HG03571 (cell line): Measurements from ENCODE around the gene GFOD1.
"Not testable (repeated sequence)": the region's sequence is repeated elsewhere in the genome, so short reads cannot be mapped to it uniquely, and the experiment has no call there.

Experiments
- ATAC-seq: cut with Tn5 transposase; IDR thresholded peaks from one replicate; pipeline ENCODE4 v1.9.1; 2021; ENCODE audit not compliant: unreplicated experiment

Gene GFOD1

DNA sequence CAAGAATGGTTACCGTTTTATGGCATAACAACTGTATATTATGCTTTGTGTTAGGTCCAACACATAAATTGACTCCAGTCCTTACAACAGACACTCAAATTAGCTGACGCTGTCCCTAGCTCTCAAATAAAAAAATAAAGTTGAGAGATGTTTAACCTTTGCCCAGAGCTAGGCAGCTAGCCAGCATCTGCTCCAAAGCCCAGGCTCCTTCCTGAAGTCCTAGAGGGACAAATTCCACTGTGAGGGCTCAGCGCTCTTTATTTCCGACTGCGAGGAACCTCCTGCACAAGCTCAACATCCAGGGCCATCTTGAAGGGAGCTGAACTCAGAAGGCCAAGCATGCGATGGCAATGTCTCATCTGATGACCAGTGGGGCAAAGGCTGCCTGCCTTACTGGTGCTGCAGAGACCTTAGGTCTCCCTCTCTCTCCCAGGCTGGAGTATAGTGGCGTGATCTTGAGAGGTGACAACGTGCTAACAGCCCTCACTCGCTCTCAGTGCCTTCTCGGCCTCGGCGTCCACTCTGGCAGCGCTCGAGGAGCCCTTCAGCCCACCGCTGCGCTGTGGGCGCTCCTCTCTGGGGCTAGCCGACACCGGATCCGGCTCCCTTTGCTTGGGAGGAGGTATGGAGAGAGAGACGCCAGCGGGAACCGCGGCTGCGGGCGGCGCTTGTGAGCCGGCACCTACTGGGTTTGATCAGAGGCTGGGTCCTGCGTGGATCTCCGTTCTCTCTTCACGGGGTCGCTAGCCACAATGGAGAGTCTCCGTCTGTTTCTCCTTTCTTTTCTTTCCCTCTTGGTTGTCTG lies 24.7 kb upstream of the GFOD1 start:
- ATAC-seq = no peak

DNA sequence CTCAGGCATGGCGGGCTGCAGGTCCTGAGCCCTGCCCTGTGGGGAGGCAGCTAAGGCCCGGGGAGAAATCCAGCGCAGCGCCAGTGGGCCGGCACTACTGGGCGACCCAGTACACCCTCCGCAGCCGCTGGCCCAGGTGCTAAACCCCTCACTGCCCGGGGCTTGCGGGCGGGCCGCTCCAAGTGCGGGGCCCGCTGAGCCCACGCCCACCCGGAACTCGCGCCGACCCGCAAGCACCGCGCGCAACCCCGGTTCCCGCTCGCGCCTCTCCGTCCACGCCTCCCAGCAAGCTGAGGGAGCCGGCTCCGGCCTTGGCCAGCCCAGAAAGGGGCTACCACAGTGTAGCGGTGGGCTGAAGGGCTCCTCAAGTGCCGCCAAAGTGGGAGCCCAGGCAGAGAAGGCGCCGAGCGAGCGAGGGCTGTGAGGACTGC lies 23.8 kb upstream of the GFOD1 start:
- not testable (repeated sequence) for ATAC-seq

DNA sequence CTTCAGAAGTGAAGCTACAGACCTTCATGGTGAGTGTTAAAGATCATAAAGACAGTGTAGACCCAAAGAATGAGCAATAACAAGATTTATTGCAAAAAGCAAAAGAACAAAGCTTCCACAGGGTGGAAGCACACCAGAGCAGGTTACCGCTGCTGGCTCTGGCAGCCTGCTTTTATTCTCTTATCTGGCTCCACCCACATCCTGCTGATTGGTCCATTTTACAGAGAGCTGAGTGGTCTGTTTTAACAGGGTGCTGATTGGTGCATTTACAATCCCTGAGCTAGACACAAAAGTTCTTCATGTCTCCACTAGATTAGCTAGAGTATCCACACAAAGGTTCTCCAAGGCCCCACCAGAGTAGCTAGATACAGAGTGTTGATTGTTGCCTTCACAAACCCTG lies 23.0 kb upstream of the GFOD1 start:
- ATAC-seq = not testable (repeated sequence)

DNA sequence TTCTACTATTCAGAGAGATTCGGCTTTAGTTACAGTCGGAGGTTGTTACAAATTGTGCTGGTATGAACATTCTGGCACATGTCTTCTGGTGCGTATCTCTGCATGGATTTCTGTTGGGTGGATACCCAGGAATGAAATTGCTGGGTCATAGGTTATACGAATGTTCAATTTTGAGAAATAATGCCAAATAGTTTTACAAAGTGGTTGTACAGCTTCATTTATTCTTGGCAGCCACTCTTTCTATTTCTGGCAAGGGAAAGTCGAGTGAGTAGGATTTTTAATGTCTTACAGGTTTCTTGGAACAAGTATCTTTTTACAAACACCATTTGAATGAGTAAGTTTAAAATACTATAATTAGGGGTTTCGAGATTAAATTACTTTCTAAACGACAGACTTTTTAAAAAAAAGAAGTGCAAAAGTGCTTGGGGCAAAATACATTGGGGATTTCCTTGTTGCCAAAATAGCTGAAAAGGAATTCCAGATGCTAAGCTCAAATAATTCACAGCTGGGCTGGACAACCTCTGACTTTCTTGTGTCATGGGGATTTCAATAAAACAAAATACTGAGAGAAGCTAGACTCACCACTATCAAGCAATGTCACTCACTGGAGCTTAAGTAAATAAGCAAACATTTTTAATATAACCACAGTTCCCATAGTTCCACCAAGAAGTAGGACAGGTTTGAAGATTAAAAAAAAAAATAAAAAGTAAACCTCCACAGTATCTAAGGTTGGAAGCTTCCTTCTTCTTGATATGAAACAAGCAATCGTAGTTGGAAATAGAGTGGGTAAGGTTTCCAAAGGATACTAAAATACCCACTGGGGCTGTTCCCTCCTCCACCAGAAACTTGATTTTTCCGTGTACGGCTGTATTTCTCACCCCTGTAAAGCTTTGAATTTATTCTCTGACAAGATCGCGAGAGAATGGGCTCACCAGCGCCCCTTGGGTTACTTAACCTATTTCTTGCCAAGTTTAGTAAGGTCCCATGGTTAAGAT lies 21.6 kb upstream of the GFOD1 start:
- ATAC-seq = no peak

DNA sequence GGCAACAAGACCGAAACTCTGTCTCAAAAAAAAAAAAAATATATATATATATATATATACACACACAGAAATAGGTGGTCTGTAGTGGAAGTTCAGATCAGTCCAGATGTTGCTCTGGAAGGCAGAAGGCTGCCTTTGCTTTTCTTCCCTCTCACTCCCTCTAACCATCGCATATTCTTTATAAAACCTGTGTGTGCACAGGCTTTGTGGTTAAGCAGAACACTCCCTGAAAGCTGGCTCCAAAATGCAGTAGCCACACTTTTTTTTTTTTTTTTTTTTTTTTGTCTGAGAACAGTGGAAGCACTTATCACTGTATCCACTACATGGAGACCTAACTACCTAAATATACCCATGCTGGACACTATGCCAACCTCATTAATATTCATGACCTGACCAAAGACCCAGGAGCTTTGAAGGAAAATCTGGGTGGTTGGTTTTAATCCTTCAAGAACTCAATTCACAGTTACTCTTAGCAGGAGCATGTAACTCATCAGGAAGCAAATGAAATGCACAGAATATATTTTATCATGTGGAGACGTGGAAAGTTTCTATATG lies 20.0 kb upstream of the GFOD1 start:
- ATAC-seq = no peak

DNA sequence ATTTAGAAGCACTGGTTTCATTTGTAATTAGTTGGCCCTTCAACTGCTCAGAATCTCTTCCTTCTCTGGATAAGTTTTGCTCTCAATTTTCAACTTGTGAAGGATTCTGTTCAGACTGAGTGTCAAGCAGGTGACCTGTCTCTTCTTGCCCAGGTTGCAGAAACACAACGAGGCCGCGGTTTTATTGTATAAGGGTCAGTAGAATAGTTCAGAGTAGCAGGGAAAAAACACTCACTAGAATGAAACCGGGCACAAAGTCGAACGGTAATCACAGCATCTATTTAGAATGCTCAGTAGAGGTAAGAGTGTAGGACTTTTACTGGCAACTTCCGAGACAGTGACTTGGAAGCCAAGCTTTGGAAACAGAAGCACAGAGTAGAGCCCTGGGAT lies 17.9 kb upstream of the GFOD1 start:
- ATAC-seq = no peak

DNA sequence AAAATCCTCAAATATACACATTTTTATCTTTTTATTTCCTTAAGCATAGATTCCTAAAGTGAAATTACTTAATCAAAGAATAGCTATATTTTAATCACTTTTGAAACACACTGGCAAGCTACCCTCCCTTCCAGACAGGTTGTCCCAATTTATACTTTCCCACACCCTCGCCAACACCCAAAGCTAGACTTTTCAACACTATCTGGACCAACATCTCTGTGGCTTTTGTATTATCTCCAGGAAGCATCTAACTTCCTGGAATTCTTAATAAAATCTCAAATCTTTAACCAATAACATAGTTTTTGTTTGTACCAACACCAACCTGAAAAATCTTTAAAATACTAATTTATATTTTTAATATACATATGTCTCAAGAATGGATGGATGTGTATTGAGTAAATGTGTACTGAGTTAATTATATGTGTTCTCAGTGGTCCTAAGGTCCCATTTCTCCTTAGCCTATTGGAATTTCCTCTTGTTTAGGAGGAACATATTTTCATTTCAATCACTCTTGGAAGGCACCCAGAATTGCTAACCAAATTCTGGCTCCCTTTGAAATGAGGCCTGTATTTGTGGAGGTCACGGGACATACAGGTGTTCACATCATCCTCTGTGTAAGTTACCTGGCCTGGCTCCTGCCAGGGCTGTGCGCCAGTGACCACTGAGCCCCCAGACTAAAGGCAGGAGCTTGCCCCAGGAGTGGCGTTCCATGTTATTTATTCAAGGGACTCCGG lies 17.4 kb upstream of the GFOD1 start:
- no peak for ATAC-seq

DNA sequence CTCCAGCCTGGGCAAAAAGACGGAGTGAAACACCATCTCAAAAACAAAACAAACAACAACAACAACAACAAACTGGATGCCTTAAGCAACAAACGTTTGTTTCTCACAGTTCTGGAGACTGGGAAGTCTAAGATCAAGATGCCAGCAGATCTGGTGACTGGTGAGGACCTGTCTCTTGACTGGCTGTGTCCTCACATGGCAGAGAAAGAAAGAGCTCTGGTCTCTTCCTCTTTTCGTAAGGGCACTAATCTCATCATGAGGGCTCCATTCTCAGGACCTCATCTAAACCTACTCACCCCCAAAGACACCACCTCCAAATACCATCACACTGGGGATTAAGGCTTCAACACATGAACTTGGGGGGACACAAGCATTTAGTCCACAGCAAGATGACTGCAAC lies 13.5 kb upstream of the GFOD1 start:
- ATAC-seq = no peak

DNA sequence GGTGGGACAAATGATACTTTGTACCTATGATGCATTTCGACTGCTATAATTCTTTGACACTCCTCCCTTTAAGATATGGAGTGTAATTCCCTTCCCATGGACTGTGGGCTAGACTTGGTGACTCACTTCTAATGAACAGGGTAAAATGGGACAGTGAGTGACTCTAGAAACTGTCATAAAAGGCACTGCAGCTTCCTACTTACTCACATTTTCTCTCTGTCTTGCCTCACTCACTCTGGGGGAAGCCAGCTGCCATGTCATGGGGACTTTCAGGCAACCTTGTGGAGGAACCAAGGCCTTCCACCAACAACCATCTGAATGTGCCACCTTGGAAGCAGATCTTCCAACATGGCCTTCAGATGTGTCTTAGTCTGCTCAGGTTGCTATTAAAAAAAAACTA lies 12.9 kb upstream of the GFOD1 start:
- ATAC-seq = no peak

DNA sequence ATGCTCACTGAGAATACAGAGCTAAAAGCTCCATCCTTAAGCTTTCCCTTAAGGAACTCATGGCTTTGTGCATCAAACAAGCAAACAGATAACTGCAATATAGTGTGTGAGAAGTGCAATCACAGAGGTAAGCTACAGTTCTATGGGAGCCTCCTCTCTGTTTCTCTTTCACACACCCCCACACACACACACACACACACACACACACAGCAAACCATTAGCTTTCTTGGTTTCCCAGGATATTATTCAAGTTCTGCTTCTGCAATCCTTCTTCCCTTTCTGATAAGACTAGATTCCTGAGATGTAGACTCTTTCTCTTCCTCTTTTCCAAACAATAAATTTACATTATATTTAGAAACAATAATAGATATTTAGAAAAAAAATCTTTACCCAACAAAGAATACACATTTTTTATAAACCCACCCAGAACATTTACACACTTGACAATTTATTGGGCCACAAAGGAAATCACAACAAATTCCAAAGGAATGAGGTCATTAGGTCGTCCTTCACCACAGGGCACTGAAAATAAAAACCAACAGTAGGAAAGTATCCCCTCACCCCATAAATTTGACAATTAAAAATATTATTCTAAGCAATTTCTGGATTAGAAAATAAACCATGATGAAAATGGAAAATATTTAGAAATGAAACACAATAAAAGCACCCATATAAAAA lies 9.3 kb upstream of the GFOD1 start:
- no peak for ATAC-seq

DNA sequence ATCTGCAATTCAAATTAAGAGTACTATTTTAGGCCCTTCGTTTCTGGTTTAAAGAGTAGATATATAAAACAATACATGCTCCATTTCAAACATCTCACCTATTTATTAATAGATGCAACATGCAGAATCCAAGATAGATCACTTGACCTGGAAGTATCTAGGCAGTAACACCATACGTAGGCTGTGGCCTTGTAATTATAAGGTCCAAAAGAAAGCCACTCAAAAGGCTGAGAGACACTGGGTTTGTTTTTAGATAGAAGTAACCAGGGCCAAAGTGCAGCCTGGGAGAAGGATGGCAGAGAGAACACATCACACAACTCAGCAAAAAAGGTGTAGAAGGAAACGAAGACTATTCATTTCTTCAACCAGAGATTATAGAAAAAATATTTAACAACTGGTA lies 8.4 kb upstream of the GFOD1 start:
- ATAC-seq = no peak

DNA sequence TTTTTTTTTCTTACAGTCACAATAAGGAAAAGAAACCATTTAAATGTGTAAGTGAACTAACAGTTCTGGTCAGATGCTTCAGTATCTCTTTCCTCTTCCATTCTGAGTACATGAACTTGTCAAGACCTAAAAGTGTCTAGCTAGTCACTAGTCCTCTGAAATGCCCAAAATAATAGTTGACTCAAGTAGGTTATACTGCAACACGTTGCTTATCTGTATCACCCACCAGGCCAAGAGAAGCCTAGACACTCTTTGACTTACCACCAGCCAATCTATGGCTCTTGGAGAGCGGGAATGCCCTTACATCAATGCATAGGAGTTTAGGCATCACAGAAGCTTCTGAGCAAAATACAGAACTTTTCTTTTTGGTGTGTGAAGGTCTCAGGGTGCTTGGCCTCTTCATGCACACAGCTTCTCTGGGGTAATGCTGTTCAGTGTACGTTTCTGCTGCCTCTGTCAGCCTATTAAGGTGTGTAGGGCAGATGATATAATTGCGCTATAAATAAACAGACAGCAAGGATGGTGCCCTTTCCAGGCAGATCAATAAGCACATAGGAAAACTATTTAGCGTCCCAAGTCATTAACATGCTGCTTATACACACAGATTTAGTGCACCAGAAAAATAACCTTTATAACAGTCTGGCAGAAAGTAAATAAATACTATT lies 7.8 kb upstream of the GFOD1 start:
- ATAC-seq = no peak

DNA sequence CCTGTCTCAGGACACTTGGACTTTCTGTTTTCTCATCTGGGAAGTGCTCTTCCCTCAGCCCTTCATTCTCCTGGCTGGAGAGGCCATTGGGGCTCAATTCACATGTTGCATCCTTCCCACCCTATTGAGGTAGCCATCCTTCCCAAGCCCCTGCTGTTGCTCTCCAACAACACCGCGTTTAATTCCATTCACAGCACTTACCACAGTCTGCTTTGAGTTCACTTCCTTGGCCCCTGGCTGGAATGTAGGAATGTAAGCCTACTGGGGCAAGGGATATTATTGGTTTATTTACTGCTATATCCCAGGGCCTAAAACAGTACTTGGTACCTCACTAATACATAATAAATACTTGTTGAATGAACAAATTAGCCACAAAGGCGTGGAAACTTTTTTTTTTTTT lies 6.7 kb upstream of the GFOD1 start:
- no peak for ATAC-seq

DNA sequence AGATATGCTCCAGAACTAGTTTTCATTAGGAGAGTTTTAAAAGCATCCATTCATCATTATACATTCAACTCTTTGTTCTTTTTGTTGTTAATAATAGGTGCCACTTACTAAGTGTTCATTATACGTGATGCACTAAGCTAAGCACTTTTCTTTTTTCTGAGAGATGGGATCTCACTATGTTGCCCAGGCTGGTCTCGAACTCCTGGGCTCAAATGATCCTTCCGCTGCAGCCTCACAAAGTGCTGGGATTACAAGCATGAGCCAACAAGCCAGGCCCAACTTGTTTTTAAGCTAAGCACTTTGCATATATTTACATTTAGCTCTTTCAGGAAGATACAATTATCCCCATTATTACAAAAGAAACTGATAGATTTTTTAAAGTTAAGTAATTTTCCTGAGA lies 5.7 kb upstream of the GFOD1 start:
- ATAC-seq = no peak

DNA sequence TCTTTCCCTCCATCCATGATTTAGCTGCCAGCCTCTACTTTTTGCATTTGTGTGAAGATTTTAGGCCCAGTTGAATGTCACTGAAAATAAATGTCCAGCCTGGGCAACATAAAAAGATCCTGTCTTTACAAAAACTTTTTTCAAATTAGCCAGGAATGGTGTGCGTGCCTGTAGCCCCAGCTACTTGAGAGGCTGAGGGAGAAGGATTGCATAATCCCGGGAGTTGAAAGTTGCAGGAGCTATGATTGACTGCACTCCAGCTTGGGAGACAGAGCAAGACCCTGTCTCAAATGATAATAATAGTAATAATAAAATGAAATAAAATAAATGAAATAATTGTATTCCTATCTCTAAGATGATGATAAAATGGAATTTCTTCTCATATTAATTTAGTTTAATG lies 5.0 kb upstream of the GFOD1 start:
- ATAC-seq = no peak

DNA sequence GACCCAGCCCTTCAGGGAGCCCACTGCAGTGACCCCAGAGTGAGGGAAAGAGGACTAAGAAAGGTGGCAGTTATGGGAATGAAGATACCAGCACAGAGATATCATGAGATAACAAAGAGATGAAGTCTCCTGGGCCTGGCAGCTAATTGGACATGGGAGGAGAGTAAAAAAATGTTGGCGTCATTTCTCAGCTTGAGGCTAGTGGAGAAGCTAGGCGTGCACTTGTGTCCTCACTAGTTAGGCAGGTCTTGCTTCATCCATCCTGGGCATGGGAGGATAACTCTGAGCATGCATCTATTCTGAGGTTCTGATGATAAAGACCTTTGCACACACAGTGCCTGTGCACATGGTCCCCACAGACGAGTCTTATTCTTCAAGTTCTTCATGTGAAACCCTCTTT lies 4.1 kb upstream of the GFOD1 start:
- ATAC-seq = no peak

DNA sequence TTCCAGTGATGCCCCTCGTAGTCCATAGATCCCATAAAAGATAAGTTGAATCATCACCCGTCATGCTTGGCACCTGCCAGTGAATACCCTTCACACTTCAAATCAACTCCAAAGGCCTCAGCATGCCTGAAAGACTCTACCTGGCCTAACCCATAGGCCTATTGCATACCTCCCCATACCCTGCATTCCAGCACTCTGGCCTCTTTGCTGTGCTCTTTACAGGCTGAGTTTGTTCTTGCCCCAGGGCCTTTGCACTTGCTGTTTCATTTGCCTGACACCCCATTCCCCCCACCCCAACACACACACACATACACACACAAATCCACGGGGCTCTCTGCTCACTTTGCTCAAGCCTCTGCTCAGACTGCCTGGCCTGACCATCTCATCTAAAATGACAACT lies 3.0 kb upstream of the GFOD1 start:
- no peak for ATAC-seq

DNA sequence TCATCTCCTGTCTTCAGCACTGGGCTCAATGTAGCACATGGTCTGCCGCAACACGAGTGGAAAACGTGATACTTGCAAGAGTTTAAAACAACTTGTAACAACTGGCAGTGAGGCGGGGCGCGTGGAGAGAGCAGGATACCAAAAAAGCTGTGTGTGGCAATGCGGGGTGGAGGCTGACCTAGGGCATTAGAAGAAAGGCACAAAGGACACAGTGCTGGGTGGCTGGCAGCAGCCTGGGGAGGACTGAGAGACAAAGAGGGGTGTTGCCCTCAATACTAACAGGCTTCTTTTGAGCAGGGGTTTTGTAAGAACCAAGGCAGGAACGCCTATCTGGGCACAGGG lies 1.5 kb upstream of the GFOD1 start:
- no peak for ATAC-seq

DNA sequence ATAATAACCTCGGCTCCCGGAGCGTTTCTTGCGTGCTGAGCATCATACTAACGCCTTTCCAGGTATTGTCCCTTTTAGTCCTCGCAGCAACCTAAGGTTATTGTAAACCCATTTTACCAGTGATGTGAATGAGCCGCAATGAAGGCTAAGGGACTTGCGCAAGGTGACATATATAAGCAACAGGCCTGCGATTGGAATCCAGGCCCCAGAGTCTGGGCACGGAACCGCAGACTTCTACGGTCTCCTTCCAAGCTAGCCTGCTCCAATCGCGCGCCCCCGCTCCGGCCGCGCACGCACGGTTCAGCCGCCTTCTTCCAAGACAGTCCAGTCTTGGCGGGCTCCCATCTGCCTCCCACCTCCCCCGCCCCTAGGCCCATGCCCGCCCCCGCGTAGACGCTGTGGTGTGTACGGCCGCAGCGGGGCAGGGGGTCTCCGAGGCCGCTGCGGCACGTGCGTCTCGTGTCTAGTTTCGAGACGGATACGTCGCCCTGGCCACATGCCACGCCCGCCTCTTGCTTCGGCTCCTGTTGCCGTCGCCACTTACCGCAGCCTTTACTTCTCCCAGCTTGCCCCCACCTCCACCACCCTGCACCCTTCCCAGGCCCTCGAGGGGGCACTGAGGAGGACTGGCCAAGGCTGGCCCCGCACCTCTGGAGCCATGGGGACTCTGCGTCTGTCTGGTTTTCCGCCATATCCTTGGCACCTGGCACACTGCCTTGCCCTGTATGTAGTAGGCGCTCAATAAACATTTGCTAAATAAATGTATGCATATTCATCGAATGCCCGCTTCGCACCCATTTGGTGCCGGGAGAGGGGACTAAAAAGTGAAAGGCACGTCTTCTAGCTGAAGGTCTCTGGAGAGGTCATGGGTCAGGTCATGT lies 855 bp upstream of the GFOD1 start:
- ATAC-seq = peak; percentile 4
